Measurements from ENCODE around the gene DENND2A.
"Not testable (repeated sequence)": the region's sequence is repeated elsewhere in the genome, so short reads cannot be mapped to it uniquely, and the experiment has no call there.

DENND2A gene

GRCh38 chr7:140640727-140641523, at the start of gene DENND2A:
TSS of gene DENND2A (minus strand) at chr7:140640813. CDS start at chr7:140602397, 38,416 bp downstream.
- DNase-seq: no peak

DNA sequence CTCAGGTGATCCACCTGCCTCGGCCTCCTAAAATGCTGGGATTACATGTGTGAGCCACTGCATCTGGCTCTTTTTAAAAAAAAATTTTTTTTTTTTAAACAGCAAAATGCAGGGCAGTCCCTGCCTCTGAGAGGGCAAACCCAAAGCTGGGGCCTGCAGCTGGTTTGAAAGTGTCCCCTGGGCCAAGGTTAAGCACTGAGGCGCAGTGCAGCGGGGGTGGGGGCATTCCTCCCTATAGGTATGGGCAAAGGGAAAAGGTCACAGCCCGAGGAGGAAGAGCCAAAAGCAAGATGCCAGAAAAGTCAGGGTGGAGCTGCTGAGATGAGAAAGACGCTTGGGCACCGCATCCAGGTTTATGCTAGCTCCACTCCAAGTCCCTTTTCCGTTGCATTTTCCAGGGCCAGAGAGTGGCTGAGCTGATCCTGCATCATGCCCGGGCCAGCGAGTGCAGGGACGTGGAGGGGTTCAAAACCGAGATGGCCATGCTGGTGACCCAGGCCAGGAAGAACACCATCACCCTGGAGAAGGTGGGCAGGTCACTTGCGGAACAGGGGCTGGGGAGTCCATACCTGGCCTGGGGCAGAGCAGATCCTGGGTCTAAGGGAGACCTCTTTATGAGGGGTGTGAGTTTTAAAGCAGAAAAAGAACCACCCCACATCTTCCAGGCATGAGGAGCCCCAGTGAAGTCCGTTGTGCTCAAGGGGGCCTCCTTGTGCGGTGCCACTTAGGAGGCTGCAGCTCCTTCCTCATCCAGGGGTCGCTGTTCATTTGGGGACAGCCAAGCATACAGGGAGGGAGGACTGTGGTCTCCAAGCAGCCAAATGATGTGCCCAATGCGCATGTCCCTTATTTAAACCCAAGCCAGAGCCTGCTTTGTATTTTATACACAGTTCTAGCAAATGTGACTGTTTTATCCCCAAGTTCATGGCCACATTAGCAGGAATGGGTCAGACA, 48.9 kb upstream of the DENND2A start:
- no peak for DNase-seq

GRCh38 chr7:140688341-140688740, 47.7 kb upstream of the DENND2A start:
- no peak for DNase-seq

GRCh38 chr7:140686921-140687320, 46.3 kb upstream of the DENND2A start:
- no peak for DNase-seq

DNA sequence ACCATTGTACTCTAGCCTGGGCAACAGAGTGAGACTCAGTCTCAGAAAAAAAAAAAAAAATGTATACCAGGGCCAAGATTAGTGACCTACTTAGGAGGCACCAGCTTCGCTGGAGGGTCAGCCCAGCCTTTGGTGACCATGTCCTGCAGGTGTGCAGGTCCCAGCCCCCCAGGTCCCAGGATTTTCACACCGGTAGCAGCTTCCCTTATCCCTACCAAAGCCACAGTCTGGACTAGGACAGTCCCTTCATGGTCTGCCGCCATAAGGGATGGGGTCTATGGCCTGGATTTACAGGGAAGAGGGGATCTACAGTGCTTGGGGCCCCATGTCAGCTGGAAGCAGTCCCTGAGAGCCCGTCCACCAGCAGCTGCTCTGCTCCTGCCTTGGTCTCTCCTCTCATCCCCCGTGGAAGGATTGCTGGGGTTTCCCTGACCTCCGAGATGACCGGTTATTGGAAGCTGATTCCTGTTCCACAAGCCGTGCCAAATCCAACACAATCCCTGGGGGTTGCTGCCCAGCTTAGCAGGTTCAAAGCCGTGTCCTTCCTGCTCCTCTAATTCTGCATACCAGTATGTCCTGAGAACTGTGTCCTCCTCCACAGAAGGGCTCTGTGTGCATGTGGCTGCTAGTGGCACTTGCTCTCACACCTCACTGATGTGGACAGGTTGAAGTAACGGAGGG, 44.9 kb upstream of the DENND2A start:
- no peak for DNase-seq

DNA sequence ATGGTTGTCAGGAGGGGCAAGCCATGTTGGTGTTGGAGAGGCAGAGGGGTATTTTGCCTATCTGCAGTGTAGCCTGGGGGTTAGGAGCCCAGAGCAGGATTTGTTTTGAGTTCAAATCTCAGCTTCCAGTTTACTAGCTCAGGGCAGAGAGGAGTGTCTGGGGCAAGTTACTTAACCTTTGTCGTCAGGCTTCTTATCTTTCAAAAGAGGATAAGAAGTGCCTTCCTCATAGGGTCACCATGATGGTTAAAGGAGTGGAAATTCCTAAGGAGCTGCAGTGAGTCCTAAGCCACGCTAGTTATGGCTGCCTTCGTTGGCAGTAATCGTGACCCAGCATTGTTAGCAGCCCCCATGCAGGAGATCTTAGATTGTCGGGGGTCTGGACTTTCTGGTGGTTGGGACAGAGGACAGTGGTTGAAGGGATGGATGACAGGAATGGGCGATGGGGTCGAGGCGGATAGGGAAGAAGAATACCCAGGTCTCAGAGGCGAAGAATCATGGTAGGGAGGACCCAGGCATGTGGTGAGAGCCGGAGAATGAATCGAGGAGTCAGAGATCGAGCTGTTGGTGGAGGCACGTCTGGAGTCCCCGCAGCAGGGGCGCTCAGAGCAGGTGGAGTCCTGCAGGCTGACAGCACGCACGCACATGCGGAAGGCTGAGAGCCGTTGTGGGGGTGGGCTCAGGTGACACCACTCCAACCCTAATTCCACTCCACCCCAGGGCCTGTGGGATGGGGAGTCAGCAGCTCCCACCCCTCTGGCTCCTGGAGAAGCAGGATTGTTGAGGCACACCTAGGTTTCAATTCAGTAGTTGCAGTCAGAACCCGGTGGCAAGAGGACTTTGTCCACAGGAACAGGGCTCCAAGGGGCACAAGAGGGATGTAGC, 43.7 kb upstream of the DENND2A start:
- no peak for DNase-seq

- DNase-seq: no peak
Measured at GRCh38 chr7:140683657-140684056, 43.0 kb upstream of the DENND2A start.

DNA sequence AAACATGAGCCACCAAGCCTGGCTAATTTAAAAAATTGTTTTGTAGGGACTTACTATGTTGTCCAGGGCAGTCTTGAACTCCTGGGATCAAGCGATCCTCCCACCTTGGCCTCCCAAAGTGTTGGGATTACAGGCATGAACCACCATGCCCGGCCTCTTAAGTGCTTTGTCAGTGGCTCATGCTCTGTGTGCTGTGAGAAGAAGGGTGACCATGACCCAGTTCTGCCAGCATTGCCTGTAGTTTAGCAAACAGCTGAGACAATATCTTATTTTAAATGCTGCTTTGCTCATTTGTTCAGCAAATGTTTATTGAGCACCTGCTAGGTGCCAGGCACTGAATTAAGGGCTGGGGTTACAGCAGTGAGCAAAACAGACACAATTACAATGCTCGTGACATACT, 41.2 kb upstream of the DENND2A start:
- DNase-seq: no peak

GRCh38 chr7:140680886-140681285, 40.3 kb upstream of the DENND2A start:
- no peak for DNase-seq

DNA sequence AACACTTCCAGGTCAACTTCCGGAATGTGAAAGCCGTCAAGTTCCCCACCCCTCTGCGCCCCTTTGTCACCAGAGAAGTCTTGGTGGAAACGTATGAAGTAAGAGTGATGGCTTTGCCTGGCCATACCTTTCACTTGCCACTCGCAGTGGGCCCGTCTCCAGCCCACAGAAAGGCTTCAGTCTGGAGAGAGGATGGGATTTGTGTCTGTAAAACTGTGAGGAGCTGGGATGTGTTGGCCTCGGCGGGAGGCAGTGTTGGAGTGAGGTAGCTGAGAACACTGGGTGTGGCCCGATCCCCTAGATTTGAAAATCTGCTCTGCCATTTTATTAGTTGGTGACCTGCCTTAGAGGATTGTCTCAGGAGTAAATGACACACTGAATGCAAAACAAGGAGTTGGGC, 38.6 kb upstream of the DENND2A start:
- DNase-seq: no peak

DNA sequence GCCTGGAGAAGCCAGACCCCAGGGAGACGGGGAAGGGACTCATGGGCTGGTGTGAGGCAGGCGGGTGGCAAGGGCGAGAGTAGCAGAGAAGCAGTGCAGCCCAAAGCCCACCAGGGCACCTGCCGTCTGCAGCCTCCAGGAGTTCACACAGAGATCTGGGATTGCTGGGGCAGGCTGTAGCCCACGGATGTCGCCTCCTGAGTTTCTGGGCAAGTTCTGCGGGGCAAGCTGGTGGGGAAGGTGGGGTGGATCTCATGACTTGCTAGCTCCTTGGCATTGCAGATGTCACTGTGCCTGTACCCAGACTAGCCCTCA, 38.2 kb upstream of the DENND2A start:
- DNase-seq: no peak

DNA sequence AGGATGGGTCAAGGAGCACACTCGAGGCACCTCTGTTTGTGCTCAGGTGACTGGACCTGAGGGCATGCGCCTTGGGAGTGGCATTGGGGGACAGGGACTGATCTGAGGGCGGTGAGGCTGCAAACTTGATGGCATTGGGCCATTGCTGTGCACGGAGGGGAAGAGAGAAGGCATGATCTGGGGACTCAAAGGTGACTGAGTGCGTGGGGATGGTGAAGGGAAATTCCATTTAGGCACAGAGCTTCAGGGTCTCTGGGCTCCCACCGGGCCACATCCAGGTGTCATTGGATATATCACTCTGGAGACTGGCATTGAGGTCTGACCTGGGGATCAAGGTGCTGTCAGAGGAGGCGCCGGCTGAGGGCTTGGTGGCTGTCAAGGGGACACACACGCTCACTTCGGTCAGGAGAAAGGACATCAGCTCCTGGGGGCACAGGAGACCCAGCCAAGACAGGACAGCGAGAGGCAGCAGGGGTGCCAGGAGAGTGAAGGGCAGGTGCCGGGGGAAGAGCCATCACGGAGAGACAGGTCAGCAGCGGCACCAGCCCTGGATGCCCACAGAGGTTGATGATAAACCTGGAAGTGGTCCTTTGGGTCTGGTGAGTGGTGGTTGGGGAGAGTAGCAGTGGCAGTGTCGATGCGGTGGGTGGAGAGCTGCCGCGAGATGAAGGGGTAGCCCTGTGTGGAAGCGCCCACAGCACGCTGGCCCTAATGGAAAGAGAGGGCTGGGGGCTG, 37.6 kb upstream of the DENND2A start:
- DNase-seq: no peak

DNA sequence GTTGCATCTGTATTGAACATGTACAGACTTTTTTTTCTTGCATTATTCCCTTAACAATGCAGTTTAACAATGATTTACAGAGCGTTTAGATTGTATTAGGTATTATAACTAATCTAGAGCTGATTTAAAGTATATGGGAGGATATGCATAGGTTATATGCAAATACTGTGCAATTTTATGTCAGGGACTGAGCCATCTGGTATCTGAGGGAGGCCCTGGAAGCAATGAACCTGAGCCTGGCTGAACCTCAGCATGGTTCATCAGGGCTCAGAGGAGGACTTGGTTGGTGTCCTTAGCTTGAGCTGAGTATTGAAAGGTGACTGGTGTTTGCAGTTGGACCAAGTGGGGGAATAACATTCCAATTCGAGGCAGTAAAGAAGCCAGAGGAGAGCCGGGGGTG, 36.9 kb upstream of the DENND2A start:
- no peak for DNase-seq

- DNase-seq: not testable (repeated sequence)
Measured at GRCh38 chr7:140676956-140677355, 36.3 kb upstream of the DENND2A start.

GRCh38 chr7:140676306-140676705, 35.7 kb upstream of the DENND2A start:
- no peak for DNase-seq

DNA sequence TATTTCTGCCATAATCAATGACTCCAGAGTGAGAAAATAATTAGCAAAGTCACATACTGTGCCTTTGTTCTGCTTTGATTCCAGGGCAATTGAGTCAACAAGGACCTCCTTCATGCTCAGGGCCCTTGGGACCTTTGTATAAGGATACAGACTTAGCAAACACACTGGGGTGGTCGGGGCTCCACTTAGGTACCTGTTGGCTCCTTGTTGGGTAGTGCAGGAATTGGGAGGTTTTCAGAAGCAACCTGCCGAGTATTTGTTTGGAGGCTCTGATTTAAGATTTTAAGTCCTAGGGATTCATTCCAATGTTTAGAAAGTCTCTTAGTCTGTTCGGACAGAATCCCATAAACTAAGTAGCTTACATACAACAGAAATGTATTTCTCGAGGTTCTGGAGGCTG, 35.1 kb upstream of the DENND2A start:
- DNase-seq: no peak

- no peak for DNase-seq
Measured at GRCh38 chr7:140674899-140675701, 34.5 kb upstream of the DENND2A start.

GRCh38 chr7:140674356-140674800, 33.8 kb upstream of the DENND2A start:
- DNase-seq: no peak

GRCh38 chr7:140673774-140674155, 33.2 kb upstream of the DENND2A start:
- DNase-seq: peak; percentile 32

GRCh38 chr7:140673063-140673773, 32.6 kb upstream of the DENND2A start:
- peak; percentile 65 for DNase-seq

All from stimulated activated CD8-positive, alpha-beta memory T cell treated with anti-CD3 and anti-CD28 coated beads, Interleukin-4, amount 100 ng/mL, for 48 hours (primary cell).